Ascending aorta (tissue), 2 donors: Measurements from ENCODE around the gene HECTD4. TPM values are rescaled to one million over a fixed set of nuclear protein-coding genes. Genes with fewer than 3 reads are reported as not detected.

Experiments
- DNase-seq, 2 donors: peaks; one replicate each; pipeline ENCODE4 v3.0.0-alpha.2; 2019; ENCODE audit warnings: low spot score in 2 of 2
- H3K27ac ChIP-seq, 2 donors: fragments of 200-600 bp; sonication (generic); one replicate each; pipeline ENCODE4 v1.5.1; 2016 to 2017; ENCODE audit warnings: mild to moderate bottlenecking in 1 of 2
- H3K27me3 ChIP-seq: fragments of 200-600 bp; sonication (generic); one replicate; pipeline ENCODE4 v1.5.1; 2017
- H3K36me3 ChIP-seq, 2 donors: fragments of 200-600 bp; sonication (generic); one replicate each; pipeline ENCODE4 v1.5.1; 2016
- H3K4me1 ChIP-seq, 2 donors: fragments of 200-600 bp; sonication (generic); one replicate each; pipeline ENCODE4 v1.5.1; 2016 to 2017; ENCODE audit warnings: mild to moderate bottlenecking in 1 of 2
- H3K4me3 ChIP-seq, 2 donors: fragments of 200-600 bp; sonication (generic); one replicate each; pipeline ENCODE4 v1.5.1; 2016 to 2017; ENCODE audit warnings: mild to moderate bottlenecking in 1 of 2
- H3K9me3 ChIP-seq, 2 donors: fragments of 200-600 bp; sonication (generic); one replicate each; pipeline ENCODE4 v1.5.1; 2016
- intact Hi-C: fragments of 100-400 bp; cut with DNase I; formaldehyde crosslinking; loops from one replicate; pipeline ENCODE4 v1.15.1; 2023
- total RNA-seq: library from RNA; depleted of rRNA; stranded (reverse); fragments of >200 nt; gene quantifications from one replicate; pipeline ENCODE4 v1.1.0, GENCODE V29; 2016
- TF ChIP-seq, protein P1 (sequence below), 3 experiments: fragments of 200-600 bp in 2 of 3; fragments of 450-650 bp in 1 of 3; sonication (generic) in 2 of 3; IDR thresholded peaks; one replicate each; pipeline ENCODE4 v1.5.1; 2016 to 2019; ENCODE audit warnings: antibody characterized with exemption in 3 of 3, mild to moderate bottlenecking in 1 of 3, moderate library complexity in 1 of 3

The HECTD4 gene
- total RNA-seq, 1 donor from 2014 or later = 23.7 TPM

DNA sequence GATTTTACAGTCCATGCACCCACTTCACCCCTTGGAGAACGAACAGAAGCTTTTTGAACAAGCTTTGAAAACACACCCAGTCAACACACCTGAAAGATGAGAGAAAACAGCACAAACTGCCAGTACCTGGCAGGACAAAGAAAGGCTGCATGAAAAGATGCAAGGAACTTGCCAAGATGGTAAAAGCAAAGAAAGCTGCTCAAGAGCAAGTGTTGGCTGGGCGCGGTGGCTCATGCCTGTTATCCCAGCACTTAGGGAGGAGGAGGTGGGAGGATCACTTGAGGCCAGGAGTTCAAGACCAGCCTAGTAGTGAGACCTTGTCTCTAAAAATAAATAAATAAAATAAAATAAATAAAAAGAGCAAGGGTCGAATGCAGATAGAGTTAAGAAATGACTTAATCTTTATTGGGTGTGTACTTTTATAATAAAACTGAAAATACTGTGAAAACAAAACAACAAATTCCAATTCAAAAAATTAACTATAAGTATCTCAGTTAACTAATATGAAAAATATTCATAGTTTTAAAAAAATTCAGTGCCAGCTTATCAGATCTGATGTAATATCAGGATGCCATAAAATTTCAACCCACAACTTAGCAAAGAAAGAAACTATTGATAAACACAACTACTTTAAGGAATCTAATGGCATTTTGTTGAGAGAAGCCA lies 59.2 kb downstream of the HECTD4 start:
- intact Hi-C loops = loop anchor here (5.0 kb wide), 1 partner anchor 64 kb away; no protein-coding TSS in a partner anchor
- H3K27me3 ChIP-seq = no peaks in the 10 kb centered on the region
- no peak for DNase-seq
- no peaks in the 10 kb centered on the region for H3K4me1 ChIP-seq
- TF ChIP-seq, protein P1, sequence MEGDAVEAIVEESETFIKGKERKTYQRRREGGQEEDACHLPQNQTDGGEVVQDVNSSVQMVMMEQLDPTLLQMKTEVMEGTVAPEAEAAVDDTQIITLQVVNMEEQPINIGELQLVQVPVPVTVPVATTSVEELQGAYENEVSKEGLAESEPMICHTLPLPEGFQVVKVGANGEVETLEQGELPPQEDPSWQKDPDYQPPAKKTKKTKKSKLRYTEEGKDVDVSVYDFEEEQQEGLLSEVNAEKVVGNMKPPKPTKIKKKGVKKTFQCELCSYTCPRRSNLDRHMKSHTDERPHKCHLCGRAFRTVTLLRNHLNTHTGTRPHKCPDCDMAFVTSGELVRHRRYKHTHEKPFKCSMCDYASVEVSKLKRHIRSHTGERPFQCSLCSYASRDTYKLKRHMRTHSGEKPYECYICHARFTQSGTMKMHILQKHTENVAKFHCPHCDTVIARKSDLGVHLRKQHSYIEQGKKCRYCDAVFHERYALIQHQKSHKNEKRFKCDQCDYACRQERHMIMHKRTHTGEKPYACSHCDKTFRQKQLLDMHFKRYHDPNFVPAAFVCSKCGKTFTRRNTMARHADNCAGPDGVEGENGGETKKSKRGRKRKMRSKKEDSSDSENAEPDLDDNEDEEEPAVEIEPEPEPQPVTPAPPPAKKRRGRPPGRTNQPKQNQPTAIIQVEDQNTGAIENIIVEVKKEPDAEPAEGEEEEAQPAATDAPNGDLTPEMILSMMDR (IDR thresholded peaks at IDR 0.05) = no peak
- no peak overlapping the region for H3K4me3 ChIP-seq
- H3K9me3 ChIP-seq = no peaks in the 10 kb centered on the region
- H3K36me3 ChIP-seq = no peaks in the 10 kb centered on the region
- no peak overlapping the region for H3K27ac ChIP-seq

DNA sequence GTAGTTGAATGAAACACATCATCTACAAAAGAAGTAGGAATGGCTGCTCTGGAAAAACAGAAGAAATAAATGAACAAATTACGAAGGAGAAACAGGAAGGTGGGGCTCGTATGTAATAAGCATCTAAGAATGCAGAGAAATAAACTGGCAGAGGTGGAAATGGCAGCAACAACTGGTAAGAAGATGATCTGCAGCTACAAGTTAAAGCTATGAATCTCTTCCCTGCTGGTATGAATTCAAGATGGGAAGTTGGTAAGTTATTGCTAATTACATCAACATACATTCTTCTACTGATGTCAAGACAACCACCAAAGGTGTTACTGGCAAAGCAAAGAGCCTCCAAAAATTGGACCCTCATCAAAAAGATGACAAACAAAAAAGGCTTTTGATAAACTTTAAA lies 59.8 kb downstream of the HECTD4 start:
- Histone ChIP-seq H3K9me3 (no peaks in the 10 kb centered on the region), H3K36me3 (no peaks in the 10 kb centered on the region), H3K4me1 (no peaks in the 10 kb centered on the region), H3K27ac (no peak overlapping the region), H3K4me3 (no peak overlapping the region), H3K27me3 (no peaks in the 10 kb centered on the region)
- TF ChIP-seq, protein P1 (IDR thresholded peaks at IDR 0.05) = no peak
- no peak for DNase-seq
- intact Hi-C loops = loop anchor here (5.0 kb wide), 1 partner anchor 65 kb away; no protein-coding TSS in a partner anchor

DNA sequence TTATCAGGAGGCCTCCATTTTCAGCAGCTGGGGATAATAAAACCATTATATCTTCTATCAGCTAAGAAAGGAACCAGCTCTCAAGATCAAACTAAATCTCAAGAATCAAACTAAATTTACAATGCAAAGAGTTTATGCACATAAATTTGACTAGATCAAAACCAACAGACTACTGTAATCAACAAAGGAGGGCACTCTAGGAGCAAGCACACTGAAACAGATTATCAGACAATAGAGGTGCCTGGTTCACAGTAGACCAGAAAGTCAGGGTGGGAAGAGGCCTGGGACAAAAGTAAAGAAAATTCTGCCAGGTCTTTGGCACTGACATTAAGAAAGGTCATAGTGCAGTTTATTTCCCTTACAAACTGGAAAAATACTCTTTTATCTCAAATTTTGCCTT lies 61.0 kb downstream of the HECTD4 start:
- Histone ChIP-seq H3K27me3 (no peaks in the 10 kb centered on the region), H3K4me1 (no peaks in the 10 kb centered on the region), H3K36me3 (no peaks in the 10 kb centered on the region), H3K27ac (no peak overlapping the region), H3K9me3 (no peaks in the 10 kb centered on the region), H3K4me3 (no peak overlapping the region)
- DNase-seq = no peak
- intact Hi-C loops = loop anchor here (5.0 kb wide), 1 partner anchor 66 kb away; no protein-coding TSS in a partner anchor
- TF ChIP-seq, protein P1 (IDR thresholded peaks at IDR 0.05) = no peak

DNA sequence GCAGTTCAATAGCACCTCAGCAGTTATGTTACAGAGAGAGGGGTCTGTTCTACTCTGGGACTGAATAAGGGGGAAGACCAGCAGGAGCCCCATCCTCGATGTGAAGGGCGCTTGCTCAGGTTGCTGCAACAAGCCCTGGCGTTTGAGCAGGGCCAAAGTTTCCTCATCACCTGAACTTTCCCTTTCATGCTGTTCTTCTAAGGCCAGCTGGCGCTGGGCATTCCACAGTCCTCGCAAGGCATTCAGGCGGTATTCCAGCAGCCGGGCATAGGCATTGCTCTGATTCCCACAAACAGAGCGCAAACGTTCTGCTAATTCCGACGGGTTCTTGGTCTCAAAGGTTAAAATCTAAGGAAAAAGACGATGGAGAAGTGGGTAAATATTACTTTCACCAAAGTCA lies 62.8 kb downstream of the HECTD4 start:
- TF ChIP-seq, protein P1 (IDR thresholded peaks at IDR 0.05) = no peak
- DNase-seq = no peak

DNA sequence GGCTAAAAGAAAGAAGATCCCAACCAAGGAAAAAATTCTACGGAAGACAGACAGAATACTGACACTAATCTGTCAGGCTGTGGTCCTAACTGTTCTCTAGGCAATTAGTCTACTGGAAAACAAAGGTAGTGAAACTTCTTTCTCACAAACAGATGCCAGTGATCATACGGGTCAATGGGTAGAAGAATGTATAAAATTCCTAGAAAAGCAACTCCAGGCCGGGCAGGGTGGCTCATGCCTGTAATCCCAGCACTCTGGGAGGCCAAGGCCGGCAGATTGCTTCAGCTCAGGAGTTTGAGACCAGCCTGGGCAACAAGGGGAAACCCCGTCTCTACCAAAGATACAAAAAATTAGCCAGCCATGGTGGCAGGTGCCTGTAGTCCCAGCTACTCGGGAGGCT lies 64.8 kb downstream of the HECTD4 start:
- intact Hi-C loops = no loop called here
- H3K27ac ChIP-seq = no peak overlapping the region
- H3K36me3 ChIP-seq = peaks cover 0 to 13% of the 10 kb centered on the region in 2 donors
- H3K4me3 ChIP-seq = no peak overlapping the region
- H3K27me3 ChIP-seq = no peaks in the 10 kb centered on the region
- H3K9me3 ChIP-seq = no peaks in the 10 kb centered on the region
- no peak for DNase-seq
- TF ChIP-seq, protein P1 (IDR thresholded peaks at IDR 0.05) = no peak
- H3K4me1 ChIP-seq = no peaks in the 10 kb centered on the region

More for the DNA sequence above, 62.8 kb downstream of the HECTD4 start:
- Histone ChIP-seq H3K4me1 (no peaks in the 10 kb centered on the region), H3K36me3 (no peaks in the 10 kb centered on the region), H3K27me3 (no peaks in the 10 kb centered on the region), H3K4me3 (no peak overlapping the region), H3K27ac (no peak overlapping the region), H3K9me3 (no peaks in the 10 kb centered on the region)
- intact Hi-C loops = no loop called here
